Activated naive CD8-positive, alpha-beta T cell treated with anti-CD3 and anti-CD28 coated beads, Interleukin-2, amount 10 ng/mL, durations not matched to agents 7 days and 5 days (primary cell): ENCODE measurements around the gene GPR21. TPM values are rescaled to one million over a fixed set of nuclear protein-coding genes. Genes with fewer than 3 reads are reported as not detected.
A peak's percentile ranks its signal among the peaks of the same experiment; 100 is the strongest.

ENCODE experiments used
- ATAC-seq: fragments of 150-1000 bp; cut with Tn5 transposase; one replicate; pipeline ENCODE4 v1.10.0; 2021; ENCODE audit warnings: low read depth, moderate library complexity
- POLR2A ChIA-PET: fragments of 350-600 bp; sonication (Branson Sonifier 250); formaldehyde crosslinking; loops from one replicate; lab custom pipeline; 2021; ENCODE audit warnings: antibody characterized with exemption; lab: Charles Lee
- DNase-seq: peaks from one replicate; pipeline ENCODE4 v3.0.0; 2021
- H3K27ac Mint-ChIP-seq: one replicate; pipeline ENCODE4 v1.8.0; 2022; ENCODE audit warnings: mild to moderate bottlenecking, mixed read lengths
- H3K27me3 Mint-ChIP-seq: one replicate; pipeline ENCODE4 v1.8.0; 2022; ENCODE audit warnings: mild to moderate bottlenecking, moderate library complexity, mixed read lengths
- H3K36me3 Mint-ChIP-seq: one replicate; pipeline ENCODE4 v1.8.0; 2021; ENCODE audit warnings: mild to moderate bottlenecking, mixed read lengths
- H3K4me1 Mint-ChIP-seq: one replicate; pipeline ENCODE4 v1.8.0; 2021; ENCODE audit warnings: mixed read lengths
- H3K4me3 Mint-ChIP-seq: one replicate; pipeline ENCODE4 v1.8.0; 2022; ENCODE audit warnings: mild to moderate bottlenecking, moderate library complexity, mixed read lengths
- H3K9me3 Mint-ChIP-seq: one replicate; pipeline ENCODE4 v1.8.0; 2021; ENCODE audit warnings: mixed read lengths
- total RNA-seq, 2 experiments: library from RNA; stranded (reverse); gene quantifications; one replicate each; pipeline ENCODE4 v1.2.3, GENCODE V29; 2021

Gene GPR21, protein sequence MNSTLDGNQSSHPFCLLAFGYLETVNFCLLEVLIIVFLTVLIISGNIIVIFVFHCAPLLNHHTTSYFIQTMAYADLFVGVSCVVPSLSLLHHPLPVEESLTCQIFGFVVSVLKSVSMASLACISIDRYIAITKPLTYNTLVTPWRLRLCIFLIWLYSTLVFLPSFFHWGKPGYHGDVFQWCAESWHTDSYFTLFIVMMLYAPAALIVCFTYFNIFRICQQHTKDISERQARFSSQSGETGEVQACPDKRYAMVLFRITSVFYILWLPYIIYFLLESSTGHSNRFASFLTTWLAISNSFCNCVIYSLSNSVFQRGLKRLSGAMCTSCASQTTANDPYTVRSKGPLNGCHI
- total RNA-seq = 1 to 10 TPM in 1 of 2 experiments, under 1 TPM in 1; 0.40 to 1.2 TPM

DNA sequence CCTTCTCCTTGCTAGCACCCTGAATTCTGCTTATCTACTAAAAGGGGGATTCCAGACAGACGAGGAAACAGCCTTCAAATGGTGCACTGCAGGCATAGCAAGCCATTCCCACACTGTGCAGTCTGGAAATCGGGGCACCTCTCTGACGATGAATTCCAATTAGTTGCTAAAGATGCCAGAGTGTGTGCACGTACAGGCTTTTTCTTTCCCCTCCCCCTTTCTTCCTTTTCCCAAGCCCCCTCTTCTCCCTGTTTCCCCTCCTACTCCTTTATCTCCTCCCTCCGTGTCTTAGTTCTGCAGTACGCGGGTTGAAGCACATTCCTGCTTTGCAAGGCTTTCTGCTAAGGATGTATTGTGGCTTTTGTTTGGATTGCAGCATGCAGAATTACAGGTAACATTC, at the start of gene GPR21:
Gene GPR21 (plus strand): TSS at position 316 of the 400 bp plus-strand sequence. CDS start 900 bp downstream, outside the sequence.
- Mint-ChIP-seq H3K9me3 (no peaks in the 10 kb centered on the region), H3K27ac (no peak within 1 kb of the TSS), H3K36me3 (peaks cover 8% of the 10 kb centered on the region), H3K27me3 (no peaks in the 10 kb centered on the region), H3K4me3 (no peak within 1 kb of the TSS), H3K4me1 (no peaks in the 10 kb centered on the region)
- ATAC-seq (no peak), DNase-seq (no peak)
- POLR2A ChIA-PET = no interaction called here

DNA sequence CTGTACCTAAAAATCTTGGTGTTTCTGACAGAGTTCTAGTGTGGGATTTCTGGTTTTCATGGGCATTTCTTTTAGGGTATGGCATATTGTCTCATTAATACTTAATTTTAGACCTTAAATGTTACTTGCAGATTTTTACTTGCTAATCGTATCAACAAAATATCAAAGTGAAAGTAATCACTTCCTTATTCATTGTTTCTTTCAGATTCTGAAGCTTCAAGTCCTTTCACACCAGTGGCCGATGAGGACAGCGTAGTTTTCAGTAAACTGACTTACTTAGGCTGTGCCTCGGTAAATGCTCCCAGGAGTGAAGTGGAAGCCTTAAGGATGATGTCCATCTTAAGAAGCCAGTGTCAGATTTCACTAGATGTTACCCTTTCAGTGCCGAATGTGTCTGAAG, 47.5 kb upstream of the GPR21 start:
- H3K4me1 Mint-ChIP-seq = peaks cover 2% of the 10 kb centered on the region
- H3K27ac Mint-ChIP-seq = no peak overlapping the region
- no peak overlapping the region for H3K4me3 Mint-ChIP-seq
- peaks cover 3% of the 10 kb centered on the region for H3K36me3 Mint-ChIP-seq
- no peaks in the 10 kb centered on the region for H3K27me3 Mint-ChIP-seq
- POLR2A ChIA-PET = no interaction called here
- ATAC-seq (no peak), DNase-seq (no peak)
- H3K9me3 Mint-ChIP-seq = no peaks in the 10 kb centered on the region

DNA sequence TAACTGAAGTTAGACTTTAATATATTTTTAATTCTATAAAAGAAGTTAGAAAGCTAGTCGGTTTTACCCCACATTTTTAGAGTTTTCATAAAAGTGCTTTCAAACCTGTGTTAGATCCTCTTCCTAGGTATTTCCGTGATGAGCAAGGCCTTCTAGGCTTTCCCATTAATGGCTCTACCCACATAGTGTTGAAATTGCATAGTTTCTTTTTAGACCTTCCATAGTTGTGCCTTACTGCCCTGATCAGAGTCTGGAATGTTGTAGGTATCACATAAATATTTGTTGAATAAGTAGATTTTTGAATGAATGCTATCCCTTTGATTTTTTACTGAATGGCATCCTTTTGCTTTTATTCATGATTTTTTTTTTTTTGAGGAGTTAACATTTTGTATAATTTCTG, 45.3 kb upstream of the GPR21 start:
- H3K4me3 Mint-ChIP-seq = no peak overlapping the region
- H3K27ac Mint-ChIP-seq = no peak overlapping the region
- H3K9me3 Mint-ChIP-seq = no peaks in the 10 kb centered on the region
- POLR2A ChIA-PET = no interaction called here
- peaks cover 3% of the 10 kb centered on the region for H3K36me3 Mint-ChIP-seq
- peaks cover 2% of the 10 kb centered on the region for H3K4me1 Mint-ChIP-seq
- no peaks in the 10 kb centered on the region for H3K27me3 Mint-ChIP-seq
- ATAC-seq = no peak
- DNase-seq = no peak

DNA sequence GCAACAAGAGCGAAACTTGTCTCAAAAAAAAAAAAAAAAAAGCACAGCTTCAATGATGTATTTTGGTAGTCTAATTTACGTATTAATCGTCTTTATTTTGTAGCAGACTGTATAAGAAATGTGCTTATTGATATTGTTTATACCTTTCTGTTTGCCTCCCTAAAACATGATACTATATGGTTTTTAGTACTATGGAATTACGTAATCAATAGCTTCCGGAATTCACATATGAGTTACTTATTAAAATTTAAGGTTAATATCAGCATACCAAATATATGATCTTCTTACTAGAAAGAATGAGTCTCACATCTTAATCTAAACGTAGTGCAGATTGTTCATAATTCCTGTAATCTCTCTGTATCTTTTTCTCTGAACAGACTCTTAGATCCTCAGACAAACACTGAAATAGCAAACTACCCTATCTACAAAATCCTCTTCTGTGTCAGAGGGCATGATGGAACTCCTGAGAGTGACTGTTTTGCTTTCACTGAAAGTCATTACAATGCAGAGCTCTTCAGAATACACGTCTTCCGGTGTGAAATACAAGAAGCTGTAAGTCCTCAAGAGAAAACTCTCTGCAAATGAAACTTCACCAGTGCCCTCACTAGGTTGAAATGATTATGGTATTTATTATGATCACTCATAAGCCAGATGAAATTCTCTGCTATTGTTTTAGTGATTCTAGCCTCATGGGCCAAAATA, 44.4 kb upstream of the GPR21 start:
- ATAC-seq = peak; percentile 61
- peak overlapping the region; percentile 54 for H3K27ac Mint-ChIP-seq

DNA sequence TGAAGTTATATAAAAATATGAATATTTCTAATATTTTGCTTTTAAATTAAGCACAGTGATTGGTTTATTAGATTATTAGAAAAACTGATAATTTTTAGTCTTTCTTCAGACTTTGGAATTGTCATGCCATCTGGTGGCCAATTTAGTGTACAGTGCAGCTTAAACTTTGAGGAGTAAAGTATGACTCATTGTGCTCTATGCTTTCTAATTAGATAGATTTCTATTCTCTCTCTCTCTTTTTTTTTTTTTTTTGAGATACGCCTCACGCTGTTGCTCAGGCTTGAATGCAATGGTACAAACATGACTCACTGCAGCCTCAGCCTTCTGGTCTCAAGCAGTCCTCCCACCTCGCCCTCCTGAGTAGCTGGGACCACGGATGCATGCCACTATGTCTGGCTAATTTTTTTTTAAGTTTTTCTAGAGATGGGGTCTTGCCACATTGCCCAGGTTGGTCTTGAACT, 42.1 kb upstream of the GPR21 start:
- ATAC-seq (peak; percentile 70), DNase-seq (no peak)
- Mint-ChIP-seq H3K4me1 (no peaks in the 10 kb centered on the region), H3K36me3 (no peaks in the 10 kb centered on the region), H3K9me3 (no peaks in the 10 kb centered on the region), H3K4me3 (no peak overlapping the region), H3K27me3 (no peaks in the 10 kb centered on the region), H3K27ac (no peak overlapping the region)
- POLR2A ChIA-PET = interaction anchor here (0.7 to 1.4 kb wide), 5 partner anchors 47 to 151 kb away, joined by 3 to 4 read pairs (median 3); partner anchors contain the start of gene RC3H2

More for the DNA sequence above, 44.4 kb upstream of the GPR21 start:
- Mint-ChIP-seq H3K27me3 (no peaks in the 10 kb centered on the region), H3K4me3 (peak overlapping the region; percentile 3), H3K36me3 (peaks cover 3% of the 10 kb centered on the region), H3K4me1 (peaks cover 2% of the 10 kb centered on the region), H3K9me3 (no peaks in the 10 kb centered on the region)
- no peak for DNase-seq
- POLR2A ChIA-PET = interaction anchor here (1.2 kb wide), 1 partner anchor 84 kb away, joined by 3 read pairs; the partner anchor contains the start of gene RC3H2

DNA sequence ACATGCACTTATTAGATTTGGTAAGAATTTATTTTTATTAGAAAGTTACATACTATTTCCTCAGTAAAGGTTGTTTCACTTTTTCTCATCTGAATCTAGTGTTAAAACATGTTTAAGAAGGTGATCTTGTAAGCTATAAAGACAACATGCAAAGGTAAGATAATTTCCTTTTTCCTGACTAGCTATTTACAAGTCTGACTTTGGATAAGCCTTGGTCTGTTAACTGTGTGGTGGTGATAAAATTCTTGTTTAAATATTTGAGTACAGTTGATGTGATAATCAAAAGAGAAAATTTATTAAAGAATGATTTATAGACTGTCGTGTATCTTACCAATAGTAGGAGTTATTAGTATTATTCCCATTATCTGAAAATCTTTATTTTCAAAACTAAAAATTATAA, 36.9 kb upstream of the GPR21 start:
- Mint-ChIP-seq H3K9me3 (no peaks in the 10 kb centered on the region), H3K27ac (no peak overlapping the region), H3K27me3 (no peaks in the 10 kb centered on the region), H3K4me1 (peaks cover 4% of the 10 kb centered on the region), H3K36me3 (peaks cover 9% of the 10 kb centered on the region), H3K4me3 (no peak overlapping the region)
- ATAC-seq = no peak
- POLR2A ChIA-PET = no interaction called here
- no peak for DNase-seq

DNA sequence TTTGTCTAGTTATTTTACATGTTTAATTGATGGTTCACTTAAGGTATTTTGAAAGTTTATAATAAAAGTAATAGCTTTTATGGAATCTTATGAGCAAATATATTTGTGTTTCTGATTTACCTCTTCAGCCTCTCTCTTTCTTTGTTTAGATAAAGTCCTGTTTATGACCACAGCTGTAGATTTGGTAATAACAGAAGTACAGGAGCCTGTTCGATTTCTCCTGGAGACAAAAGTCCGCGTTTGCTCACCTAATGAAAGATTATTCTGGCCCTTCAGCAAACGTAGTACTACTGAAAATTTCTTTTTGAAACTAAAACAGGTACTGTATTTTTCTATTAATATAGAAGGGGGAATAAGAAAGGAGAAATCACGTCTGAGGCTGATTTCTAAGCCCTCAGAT, 35.0 kb upstream of the GPR21 start:
- H3K9me3 Mint-ChIP-seq = no peaks in the 10 kb centered on the region
- no peak overlapping the region for H3K4me3 Mint-ChIP-seq
- no peak overlapping the region for H3K27ac Mint-ChIP-seq
- peaks cover 9% of the 10 kb centered on the region for H3K36me3 Mint-ChIP-seq
- DNase-seq (no peak), ATAC-seq (no peak)
- no peaks in the 10 kb centered on the region for H3K27me3 Mint-ChIP-seq
- peaks cover 4% of the 10 kb centered on the region for H3K4me1 Mint-ChIP-seq
- POLR2A ChIA-PET = interaction anchor here (0.5 kb wide), 1 partner anchor 682 kb away, joined by 3 read pairs; no protein-coding TSS in a partner anchor

DNA sequence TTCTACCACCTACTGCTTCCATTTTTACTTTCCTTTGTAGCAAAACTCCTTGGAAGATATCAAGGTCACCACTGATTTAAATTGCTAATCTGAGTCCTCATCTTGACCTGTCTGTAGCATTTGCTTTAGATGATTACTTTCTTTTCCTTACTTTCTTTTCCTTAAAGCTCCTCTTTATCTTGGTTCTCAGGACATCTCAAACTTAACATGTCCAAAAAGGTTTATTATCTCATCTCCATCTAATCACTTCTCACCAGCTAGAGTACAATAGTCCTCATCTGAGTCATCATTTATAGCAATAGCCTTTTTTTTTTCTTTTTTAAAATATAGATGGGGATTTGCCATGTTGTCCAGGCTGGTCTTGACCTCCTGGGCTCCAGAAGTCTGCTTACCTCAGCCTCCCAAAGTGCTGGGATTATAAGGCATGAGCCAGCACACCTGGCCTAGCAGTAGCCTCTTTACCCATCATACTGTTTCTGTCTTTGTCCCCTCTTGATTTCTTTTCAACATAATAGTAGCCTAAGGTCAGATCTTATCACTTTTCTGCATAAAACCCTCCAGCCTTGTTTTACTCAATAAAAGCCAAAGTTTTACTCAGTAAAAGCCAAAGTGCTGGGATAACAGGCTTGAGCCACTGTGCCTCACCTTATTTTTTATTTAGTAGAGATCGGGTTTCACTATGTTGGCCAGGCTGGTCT, 32.9 kb upstream of the GPR21 start:
- Mint-ChIP-seq H3K36me3 (peaks cover 9% of the 10 kb centered on the region), H3K27me3 (no peaks in the 10 kb centered on the region), H3K4me3 (no peak overlapping the region), H3K27ac (no peak overlapping the region), H3K4me1 (peaks cover 4% of the 10 kb centered on the region), H3K9me3 (no peaks in the 10 kb centered on the region)
- POLR2A ChIA-PET = no interaction called here
- ATAC-seq (no peak), DNase-seq (no peak)

DNA sequence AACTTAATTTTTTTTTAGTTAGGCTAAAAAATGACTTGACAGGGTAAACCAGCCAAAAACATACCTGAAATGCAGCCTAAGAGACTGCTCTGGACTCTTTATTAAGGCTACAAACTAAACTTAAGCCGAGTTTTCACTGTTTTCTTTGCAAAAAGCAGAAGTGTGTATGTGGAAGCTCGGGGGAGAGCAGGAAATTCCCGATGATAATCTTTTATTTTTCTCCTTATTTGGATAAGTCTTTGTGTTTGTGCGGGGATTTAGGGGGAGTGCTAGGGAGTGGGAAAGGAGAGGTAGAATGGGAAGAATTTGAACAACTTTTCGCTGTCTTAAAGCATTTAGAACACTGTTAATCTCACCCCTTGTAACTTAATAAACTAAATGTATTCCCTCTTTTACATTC, 30.7 kb upstream of the GPR21 start:
- POLR2A ChIA-PET = no interaction called here
- no peak overlapping the region for H3K27ac Mint-ChIP-seq
- DNase-seq (no peak), ATAC-seq (no peak)
- H3K4me3 Mint-ChIP-seq = no peak overlapping the region
- H3K9me3 Mint-ChIP-seq = no peaks in the 10 kb centered on the region
- peaks cover 4% of the 10 kb centered on the region for H3K4me1 Mint-ChIP-seq
- peaks cover 6% of the 10 kb centered on the region for H3K36me3 Mint-ChIP-seq
- no peaks in the 10 kb centered on the region for H3K27me3 Mint-ChIP-seq

DNA sequence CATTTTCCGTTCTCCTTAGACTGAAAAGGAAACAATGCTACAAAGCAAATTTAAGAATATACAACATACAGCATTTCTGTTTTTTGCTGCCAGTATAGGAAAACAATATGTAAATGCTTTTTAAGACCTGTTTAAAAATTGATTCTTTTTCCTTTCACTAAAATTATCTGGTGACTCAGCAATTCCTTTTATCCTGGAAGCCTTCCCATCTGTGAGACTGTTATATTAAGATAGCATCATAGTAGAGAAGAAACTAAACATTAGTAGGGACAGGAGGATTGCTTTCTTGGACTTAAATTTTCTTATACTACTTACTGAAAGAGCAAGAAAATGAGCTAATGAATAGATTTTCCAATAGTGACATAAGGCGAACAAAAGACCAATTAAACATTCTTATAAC, 30.0 kb upstream of the GPR21 start:
- no peaks in the 10 kb centered on the region for H3K27me3 Mint-ChIP-seq
- H3K36me3 Mint-ChIP-seq = peaks cover 6% of the 10 kb centered on the region
- ATAC-seq (no peak), DNase-seq (no peak)
- H3K4me1 Mint-ChIP-seq = peaks cover 4% of the 10 kb centered on the region
- no peaks in the 10 kb centered on the region for H3K9me3 Mint-ChIP-seq
- POLR2A ChIA-PET = no interaction called here
- no peak overlapping the region for H3K4me3 Mint-ChIP-seq
- H3K27ac Mint-ChIP-seq = no peak overlapping the region

DNA sequence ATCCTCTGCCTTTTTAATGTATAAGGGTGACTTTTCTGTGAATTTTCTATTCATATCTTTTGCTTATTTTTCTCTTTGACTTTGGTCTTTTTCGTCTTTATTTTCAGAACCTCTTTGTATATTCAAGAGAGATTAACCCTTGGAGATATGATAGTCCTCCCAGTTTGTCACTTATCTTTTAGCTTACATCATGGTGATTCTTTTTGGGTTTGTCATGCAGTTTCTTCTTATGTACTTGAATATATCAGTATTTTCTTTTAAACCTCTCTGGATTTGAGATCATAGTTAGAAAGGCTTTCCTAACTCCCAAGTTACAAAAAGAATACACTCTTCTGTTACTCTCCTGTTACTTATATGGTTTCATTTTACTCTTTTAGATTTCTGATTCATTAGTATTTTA, 27.5 kb upstream of the GPR21 start:
- Mint-ChIP-seq H3K27ac (no peak overlapping the region), H3K27me3 (no peaks in the 10 kb centered on the region), H3K4me1 (no peaks in the 10 kb centered on the region), H3K4me3 (no peak overlapping the region), H3K9me3 (no peaks in the 10 kb centered on the region), H3K36me3 (peaks cover under 1% of the 10 kb centered on the region)
- no peak for ATAC-seq
- POLR2A ChIA-PET = no interaction called here
- no peak for DNase-seq

DNA sequence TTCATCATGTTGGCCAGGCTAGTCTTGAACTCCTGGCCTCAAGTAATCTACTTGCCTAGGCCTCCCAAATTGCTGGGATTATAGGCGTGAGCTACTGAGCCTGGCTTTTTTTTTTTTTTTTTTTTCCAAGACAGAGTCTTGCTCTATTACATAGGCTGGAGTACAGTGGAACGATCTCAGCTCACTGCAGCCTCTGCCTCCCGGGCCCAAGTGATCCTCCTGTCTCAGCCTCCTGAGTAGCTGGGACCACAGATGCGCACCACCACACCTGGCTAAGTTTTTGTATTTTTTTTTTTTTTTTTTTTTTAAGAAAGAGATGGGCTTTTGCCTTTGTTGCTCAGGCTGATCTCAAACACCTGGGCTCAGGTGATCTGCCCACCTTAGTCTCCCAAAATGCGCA, 26.2 kb upstream of the GPR21 start:
- no peaks in the 10 kb centered on the region for H3K4me1 Mint-ChIP-seq
- H3K27me3 Mint-ChIP-seq = no peaks in the 10 kb centered on the region
- no peak for ATAC-seq
- H3K36me3 Mint-ChIP-seq = peaks cover 10% of the 10 kb centered on the region
- no peak overlapping the region for H3K27ac Mint-ChIP-seq
- H3K4me3 Mint-ChIP-seq = no peak overlapping the region
- POLR2A ChIA-PET = interaction anchor here (0.6 kb wide), 1 partner anchor 34 kb away, joined by 3 read pairs; no protein-coding TSS in a partner anchor
- DNase-seq = no peak
- H3K9me3 Mint-ChIP-seq = no peaks in the 10 kb centered on the region

DNA sequence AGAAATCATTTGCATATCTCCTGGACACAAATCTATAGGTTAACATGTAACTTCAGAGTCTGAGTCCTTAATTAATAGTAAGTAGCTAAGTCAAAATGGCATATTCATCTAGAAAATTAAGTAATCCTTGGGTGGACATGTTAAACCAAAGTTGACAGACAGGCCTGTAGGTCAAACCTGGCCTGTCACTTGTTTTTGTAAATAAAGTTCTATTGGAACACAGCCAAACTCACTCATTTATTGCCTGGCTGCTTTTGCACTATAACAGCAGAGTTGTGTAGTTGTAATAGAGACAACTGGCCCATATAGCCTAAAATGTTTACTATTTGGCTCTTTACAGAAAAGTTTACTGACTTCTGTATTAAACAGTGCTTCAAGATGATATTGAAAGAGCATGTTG, 24.6 kb upstream of the GPR21 start:
- POLR2A ChIA-PET = interaction anchor here (0.6 kb wide), 1 partner anchor 18 kb away, joined by 5 read pairs; no protein-coding TSS in a partner anchor
- H3K27me3 Mint-ChIP-seq = no peaks in the 10 kb centered on the region
- peaks cover 24% of the 10 kb centered on the region for H3K36me3 Mint-ChIP-seq

More for the DNA sequence above, 24.6 kb upstream of the GPR21 start:
- H3K4me3 Mint-ChIP-seq = no peak overlapping the region
- no peaks in the 10 kb centered on the region for H3K4me1 Mint-ChIP-seq
- no peak overlapping the region for H3K27ac Mint-ChIP-seq
- no peak for ATAC-seq
- H3K9me3 Mint-ChIP-seq = no peaks in the 10 kb centered on the region
- DNase-seq = no peak
